HL-60 (cell line): ENCODE results near the gene LEKR1.

Source experiments
- DNase-seq, 2 experiments: peaks; one replicate each; pipeline ENCODE4 v3.0.0-alpha.2; 2010 to 2020; ENCODE audit warnings: low read depth in 1 of 2, low spot score in 1 of 2
- H3K27ac ChIP-seq: fragments of 250-450 bp; sonication (Bioruptor Pico); replicated peaks from 2 replicates; pipeline ENCODE4 v1.5.1; 2020; ENCODE audit warnings: mild to moderate bottlenecking, moderate library complexity
- H3K27me3 ChIP-seq: fragments of 250-450 bp; sonication (Bioruptor Pico); 2 replicates; pipeline ENCODE4 v1.5.1; 2021; ENCODE audit warnings: mild to moderate bottlenecking, moderate library complexity; ENCODE audit not compliant: insufficient read depth, poor library complexity, severe bottlenecking
- H3K4me3 ChIP-seq: replicated peaks from 2 replicates; pipeline ENCODE4 v1.5.1; 2011; ENCODE audit warnings: mild to moderate bottlenecking, control low read depth, low read length; ENCODE audit not compliant: insufficient read depth
- CTCF ChIP-seq: IDR thresholded peaks from one replicate; pipeline ENCODE4 v1.5.1; 2011; ENCODE audit warnings: low read length, control low read depth, inconsistent platforms; ENCODE audit not compliant: insufficient read depth
- GABPA ChIP-seq: IDR thresholded peaks from 2 replicates; pipeline ENCODE4 v1.6.1; 2012; ENCODE audit warnings: low read depth
- POLR2AphosphoS5 ChIP-seq: IDR thresholded peaks from 2 replicates; pipeline ENCODE4 v1.6.1; 2012; ENCODE audit warnings: low read depth
- REST ChIP-seq: IDR thresholded peaks from 2 replicates; pipeline ENCODE4 v1.6.1; 2012; ENCODE audit warnings: low read depth; ENCODE audit not compliant: insufficient replicate concordance
- SPI1 ChIP-seq: IDR thresholded peaks from 2 replicates; pipeline ENCODE4 v1.6.1; 2012; ENCODE audit warnings: low read depth, mild to moderate bottlenecking, borderline replicate concordance

Gene LEKR1

GRCh38 chr3:156915372-156915771, 89.2 kb downstream of the LEKR1 start:
- Histone ChIP-seq H3K4me3 (no peak overlapping the region), H3K27me3 (no peaks in the 10 kb centered on the region), H3K27ac (no peak overlapping the region)
- no peak for TF ChIP-seq CTCF
- no peak for TF ChIP-seq REST
- TF ChIP-seq SPI1: no peak
- no peak for TF ChIP-seq POLR2AphosphoS5
- TF ChIP-seq GABPA: no peak
- DNase-seq: no peak

- Histone ChIP-seq H3K27me3 (no peaks in the 10 kb centered on the region), H3K27ac (no peak overlapping the region), H3K4me3 (no peak overlapping the region)
- no peak for TF ChIP-seq SPI1
- TF ChIP-seq CTCF: no peak
- DNase-seq: no peak
These were observed 92.6 kb downstream of the LEKR1 start for GRCh38 chr3:156918746-156919145.

- Histone ChIP-seq H3K27ac (no peak overlapping the region), H3K27me3 (no peaks in the 10 kb centered on the region), H3K4me3 (no peak overlapping the region)
- DNase-seq: no peak
- no peak for TF ChIP-seq REST
- TF ChIP-seq CTCF: no peak
- TF ChIP-seq SPI1: no peak
- no peak for TF ChIP-seq GABPA
- TF ChIP-seq POLR2AphosphoS5: no peak
These were observed 93.7 kb downstream of the LEKR1 start for GRCh38 chr3:156919818-156920217.

- Histone ChIP-seq H3K27ac (no peak overlapping the region), H3K27me3 (no peaks in the 10 kb centered on the region), H3K4me3 (no peak overlapping the region)
- no peak for DNase-seq
- TF ChIP-seq GABPA: no peak
- no peak for TF ChIP-seq CTCF
- no peak for TF ChIP-seq REST
- no peak for TF ChIP-seq POLR2AphosphoS5
- no peak for TF ChIP-seq SPI1
These were observed 94.2 kb downstream of the LEKR1 start for GRCh38 chr3:156920399-156920798.
